ENCODE results near the gene LTB. TPM values are rescaled to one million over a fixed set of nuclear protein-coding genes. Genes with fewer than 3 reads are reported as not detected.
"Not testable (repeated sequence)": the region's sequence is repeated elsewhere in the genome, so short reads cannot be mapped to it uniquely, and the experiment has no call there.

Gene LTB
- total and polyA plus RNA-seq, 2 donors: 1.4 to 2.1 TPM

DNA sequence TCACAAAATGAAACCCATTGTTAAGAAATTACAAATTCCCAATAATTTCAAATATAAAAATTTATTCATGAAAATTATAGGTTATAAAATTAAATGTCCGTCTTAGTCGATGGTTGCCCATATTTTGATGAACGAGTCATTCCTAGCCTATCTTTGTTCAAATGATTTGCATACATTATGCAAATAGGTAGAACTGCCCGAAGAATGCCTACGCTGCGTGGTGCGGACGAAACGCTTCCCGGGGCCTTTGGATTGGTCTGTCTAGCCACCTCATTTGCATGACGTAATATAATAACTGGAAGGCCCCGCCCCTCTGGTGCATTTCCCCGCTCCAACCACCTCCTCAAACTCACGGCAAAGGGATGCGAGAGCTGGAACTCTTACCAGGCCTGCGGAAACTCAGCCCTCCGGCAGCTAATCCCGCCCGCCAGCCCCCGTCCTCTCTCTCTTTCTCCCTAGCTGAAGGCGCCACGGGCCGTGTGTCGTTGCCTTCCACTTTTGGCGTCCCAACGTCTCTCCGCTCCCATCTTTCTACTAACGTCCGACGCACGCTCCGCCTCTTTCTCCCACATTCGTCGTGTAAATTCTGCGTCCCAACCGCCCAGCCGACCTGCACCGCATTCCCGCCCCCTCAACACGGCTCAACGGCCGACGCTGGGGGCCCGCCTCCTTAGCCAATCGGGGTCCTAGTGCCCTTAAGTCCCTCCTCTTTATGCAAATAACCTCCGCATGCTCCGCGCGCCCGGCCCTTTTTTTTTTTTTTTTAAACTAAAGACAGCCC, 37.8 kb upstream of the LTB start:
- peak overlapping the region; percentile 55 for H3K4me3 ChIP-seq (ENCODE audit: low read depth, low read length)
- WGBS: under 1% methylated on average over 50 of the region's 50 CpGs
- H3K4me1 ChIP-seq (ENCODE audit: insufficient read depth): no peaks in the 10 kb centered on the region
- peak; percentile 98 for DNase-seq (ENCODE audit: extremely low spot score)
- peaks cover 3% of the 10 kb centered on the region for H3K36me3 ChIP-seq (ENCODE audit: insufficient read depth)
- H3K27ac ChIP-seq (ENCODE audit: low read depth): peak overlapping the region; percentile 98

GRCh38 chr6:31617010-31617409, 34.8 kb upstream of the LTB start:
- peaks cover 1% of the 10 kb centered on the region for H3K4me1 ChIP-seq (ENCODE audit: insufficient read depth)
- no peaks in the 10 kb centered on the region for H3K36me3 ChIP-seq (ENCODE audit: insufficient read depth)
- H3K4me3 ChIP-seq (ENCODE audit: low read depth, low read length): no peak overlapping the region
- no peak for DNase-seq (ENCODE audit: extremely low spot score)
- no peak overlapping the region for H3K27ac ChIP-seq (ENCODE audit: low read depth)
- 85% methylated on average over 2 of the region's 2 CpGs for WGBS

DNA sequence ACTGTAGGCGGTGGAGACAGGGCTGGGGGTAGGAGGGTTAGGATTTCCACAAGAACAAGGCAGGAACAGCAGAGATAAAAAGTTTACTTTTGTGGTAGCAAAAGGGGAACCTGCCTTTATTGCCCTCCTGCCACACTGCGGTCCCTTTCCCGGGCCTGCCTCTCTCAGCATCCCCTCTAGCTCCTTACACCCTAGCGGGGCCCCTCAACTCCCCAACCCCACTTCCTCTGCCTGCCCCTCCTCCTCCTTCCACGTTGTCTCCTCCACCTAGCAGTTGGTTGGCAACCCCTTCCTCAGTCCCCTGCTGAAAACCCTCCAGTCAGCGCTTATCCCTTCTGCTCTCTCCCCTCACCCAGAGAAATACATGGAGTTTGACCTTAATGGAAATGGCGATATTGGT, 33.5 kb upstream of the LTB start:
- Histone ChIP-seq H3K27ac (ENCODE audit: low read depth) (no peak overlapping the region), H3K4me1 (ENCODE audit: insufficient read depth) (peaks cover 1% of the 10 kb centered on the region), H3K4me3 (ENCODE audit: low read depth, low read length) (no peak overlapping the region), H3K36me3 (ENCODE audit: insufficient read depth) (no peaks in the 10 kb centered on the region)
- 44% methylated on average over 7 of the region's 7 CpGs for WGBS
- no peak for DNase-seq (ENCODE audit: extremely low spot score)

GRCh38 chr6:31614684-31615578, 32.7 kb upstream of the LTB start, which contains the start of gene AIF1:
TSS of gene AIF1 (plus strand) at chr6:31615234. CDS start at chr6:31615330, 96 bp downstream.
- WGBS: 63% methylated on average over 6 of the region's 6 CpGs
- Histone ChIP-seq H3K36me3 (ENCODE audit: insufficient read depth) (no peaks in the 10 kb centered on the region), H3K4me1 (ENCODE audit: insufficient read depth) (peaks cover 1% of the 10 kb centered on the region), H3K4me3 (ENCODE audit: low read depth, low read length) (no peak within 1 kb of the TSS), H3K27ac (ENCODE audit: low read depth) (no peak within 1 kb of the TSS)
- no peak for DNase-seq (ENCODE audit: extremely low spot score)

DNA sequence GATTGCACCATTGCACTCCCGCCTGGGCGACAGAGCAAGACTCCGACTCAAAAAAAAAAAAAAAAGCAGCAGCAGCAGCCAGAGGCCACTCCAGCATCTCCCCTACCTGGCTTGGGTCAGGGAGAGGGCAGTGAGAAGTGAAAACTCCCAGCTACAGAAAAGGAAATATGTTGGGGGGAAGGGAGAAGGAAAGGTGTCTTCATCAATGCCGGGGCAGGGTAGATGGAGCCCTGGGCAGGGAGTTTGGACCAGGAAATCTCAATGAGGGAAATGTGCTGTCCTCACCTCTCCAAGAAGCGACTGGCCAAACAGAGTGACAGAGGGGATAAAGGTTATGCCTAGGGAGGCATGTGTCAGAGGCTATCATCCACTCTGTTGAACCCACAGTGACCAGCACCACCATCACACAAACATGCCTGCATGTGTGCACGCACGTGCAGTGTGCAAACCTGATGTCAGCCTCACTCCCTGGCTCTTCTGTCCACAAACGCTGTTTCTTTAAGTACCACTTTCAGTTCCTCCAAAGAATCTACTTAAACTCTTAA, 31.9 kb upstream of the LTB start:
- no peak for DNase-seq (ENCODE audit: extremely low spot score)
- Histone ChIP-seq H3K4me3 (ENCODE audit: low read depth, low read length) (no peak overlapping the region), H3K36me3 (ENCODE audit: insufficient read depth) (no peaks in the 10 kb centered on the region), H3K4me1 (ENCODE audit: insufficient read depth) (peaks cover 1% of the 10 kb centered on the region), H3K27ac (ENCODE audit: low read depth) (no peak overlapping the region)
- 69% methylated on average over 8 of the region's 8 CpGs for WGBS

GRCh38 chr6:31610968-31611367, 28.7 kb upstream of the LTB start:
- no peak overlapping the region for H3K27ac ChIP-seq (ENCODE audit: low read depth)
- DNase-seq (ENCODE audit: extremely low spot score): no peak
- 83% methylated on average over 4 of the region's 4 CpGs for WGBS
- H3K4me3 ChIP-seq (ENCODE audit: low read depth, low read length): no peak overlapping the region
- peaks cover 1% of the 10 kb centered on the region for H3K4me1 ChIP-seq (ENCODE audit: insufficient read depth)
- no peaks in the 10 kb centered on the region for H3K36me3 ChIP-seq (ENCODE audit: insufficient read depth)

GRCh38 chr6:31609519-31610406, 27.5 kb upstream of the LTB start:
- Histone ChIP-seq H3K27ac (ENCODE audit: low read depth) (no peak overlapping the region), H3K4me1 (ENCODE audit: insufficient read depth) (peaks cover 1% of the 10 kb centered on the region), H3K36me3 (ENCODE audit: insufficient read depth) (no peaks in the 10 kb centered on the region), H3K4me3 (ENCODE audit: low read depth, low read length) (no peak overlapping the region)
- 42% methylated on average over 8 of the region's 8 CpGs for WGBS
- no peak for DNase-seq (ENCODE audit: extremely low spot score)

DNA sequence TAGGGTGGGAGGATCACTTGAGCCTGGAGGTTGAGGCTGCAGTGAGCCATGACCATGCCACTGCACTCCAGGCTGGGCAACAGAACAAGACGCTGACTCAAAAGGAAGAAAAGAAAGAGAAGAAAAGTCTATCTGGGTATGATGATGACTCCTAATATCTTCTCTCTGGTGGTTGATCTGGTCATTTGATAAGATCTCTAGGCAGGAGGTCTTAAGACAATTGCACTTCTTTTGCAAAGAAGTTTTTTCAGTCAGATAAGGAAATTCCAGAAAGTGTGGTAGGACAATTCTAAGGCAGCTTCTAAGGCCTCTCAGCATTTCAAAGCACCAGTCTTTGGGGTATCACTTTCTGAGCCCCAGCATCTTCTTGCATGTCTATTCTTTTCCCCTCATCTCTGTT, 25.1 kb upstream of the LTB start:
- Histone ChIP-seq H3K27ac (ENCODE audit: low read depth) (no peak overlapping the region), H3K36me3 (ENCODE audit: insufficient read depth) (no peaks in the 10 kb centered on the region), H3K4me3 (ENCODE audit: low read depth, low read length) (no peak overlapping the region), H3K4me1 (ENCODE audit: insufficient read depth) (no peaks in the 10 kb centered on the region)
- 86% methylated on average over 1 of the region's 1 CpG for WGBS
- DNase-seq (ENCODE audit: extremely low spot score): no peak

GRCh38 chr6:31597006-31597405, 14.8 kb upstream of the LTB start:
- 33% methylated on average over 2 of the region's 2 CpGs for WGBS
- Histone ChIP-seq H3K36me3 (ENCODE audit: insufficient read depth) (no peaks in the 10 kb centered on the region), H3K4me3 (ENCODE audit: low read depth, low read length) (no peak overlapping the region), H3K4me1 (ENCODE audit: insufficient read depth) (no peaks in the 10 kb centered on the region), H3K27ac (ENCODE audit: low read depth) (no peak overlapping the region)
- DNase-seq (ENCODE audit: extremely low spot score): no peak

DNA sequence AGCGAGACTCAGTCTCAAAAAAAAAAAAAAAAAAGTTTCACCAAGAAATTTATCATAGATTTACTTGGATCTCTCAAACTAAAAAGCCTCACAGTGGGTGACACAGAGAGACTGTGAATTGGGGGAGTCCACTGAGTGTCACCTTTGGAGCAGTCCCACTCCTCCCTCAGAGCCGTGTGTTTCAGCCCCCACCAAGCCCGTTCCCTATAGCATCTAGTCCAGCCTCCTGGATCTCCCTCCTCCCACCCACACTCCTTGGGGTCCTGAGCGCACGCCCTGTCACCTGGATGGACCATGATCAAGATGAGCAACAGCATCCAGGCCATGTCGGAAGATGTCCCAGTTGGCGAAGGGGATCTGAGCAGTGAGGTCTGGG, 10.2 kb upstream of the LTB start:
- DNase-seq (ENCODE audit: extremely low spot score): no peak
- 88% methylated on average over 7 of the region's 7 CpGs for WGBS
- H3K4me1 ChIP-seq (ENCODE audit: insufficient read depth): no peaks in the 10 kb centered on the region
- H3K4me3 ChIP-seq (ENCODE audit: low read depth, low read length): no peak overlapping the region
- no peak overlapping the region for H3K27ac ChIP-seq (ENCODE audit: low read depth)
- no peaks in the 10 kb centered on the region for H3K36me3 ChIP-seq (ENCODE audit: insufficient read depth)

DNA sequence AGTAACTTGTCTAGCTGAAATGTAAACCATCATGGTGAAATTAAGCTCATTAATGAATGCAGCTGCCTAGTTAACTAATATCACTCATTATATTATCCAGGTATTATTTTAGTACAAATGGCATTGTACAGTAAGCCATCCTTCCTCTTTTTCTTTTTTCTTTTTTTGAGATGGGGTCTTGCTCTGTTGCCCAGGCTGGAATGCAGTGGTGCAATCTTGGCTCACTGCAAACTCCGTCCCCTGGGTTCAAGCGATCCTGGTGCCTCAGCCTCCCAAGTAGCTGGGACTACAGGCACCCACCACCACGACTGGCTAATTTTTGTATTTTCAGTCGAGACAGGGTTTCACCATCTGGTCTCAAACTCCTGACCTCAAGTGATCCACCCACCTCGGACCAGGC, 8.5 kb upstream of the LTB start:
- H3K36me3 ChIP-seq (ENCODE audit: insufficient read depth); H3K4me1 ChIP-seq (ENCODE audit: insufficient read depth); DNase-seq (ENCODE audit: extremely low spot score); H3K27ac ChIP-seq (ENCODE audit: low read depth); H3K4me3 ChIP-seq (ENCODE audit: low read depth, low read length): not testable (repeated sequence)
- 74% methylated on average over 5 of the region's 5 CpGs for whole genome bisulfite sequencing

DNA sequence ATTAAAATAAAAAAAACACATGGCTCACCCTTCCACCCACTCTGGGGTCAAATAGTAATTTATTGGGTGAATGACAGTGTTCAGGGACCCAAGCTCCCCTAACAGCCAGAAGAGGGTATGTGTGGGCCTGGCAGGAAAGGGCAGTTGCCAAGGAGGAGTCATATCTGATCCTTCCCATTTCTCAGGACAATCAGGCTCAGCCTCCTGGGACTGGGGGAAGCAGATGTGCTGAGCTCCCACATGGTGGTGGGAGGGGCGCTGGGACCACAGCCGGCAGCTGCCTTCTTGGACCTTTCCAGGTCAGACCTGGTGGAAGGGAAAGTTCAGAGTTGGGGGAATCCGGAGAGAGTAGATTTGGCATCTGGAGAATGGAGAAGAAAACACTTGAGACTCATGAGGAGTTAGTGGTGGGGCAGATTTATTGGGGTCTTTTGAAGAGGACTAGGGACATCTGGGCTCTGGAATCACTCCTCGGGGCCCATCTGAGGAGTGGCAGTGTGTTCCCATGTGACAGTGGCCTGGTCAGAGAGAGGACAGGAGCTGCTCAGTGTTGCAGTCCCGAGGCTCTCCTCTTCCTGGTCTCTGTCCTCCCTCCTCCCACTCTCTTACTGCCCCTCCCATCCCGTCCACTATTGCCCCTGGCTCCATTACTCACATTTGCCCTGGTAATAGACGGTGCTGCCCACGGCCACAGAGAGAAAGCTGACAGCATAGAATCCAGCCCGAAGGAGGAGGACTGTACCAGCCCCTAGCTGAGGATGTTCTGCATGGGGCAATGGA, 6.8 kb upstream of the LTB start:
- Histone ChIP-seq H3K4me1 (ENCODE audit: insufficient read depth) (no peaks in the 10 kb centered on the region), H3K27ac (ENCODE audit: low read depth) (no peak overlapping the region), H3K4me3 (ENCODE audit: low read depth, low read length) (no peak overlapping the region), H3K36me3 (ENCODE audit: insufficient read depth) (no peaks in the 10 kb centered on the region)
- WGBS: 44% methylated on average over 9 of the region's 9 CpGs
- DNase-seq (ENCODE audit: extremely low spot score): no peak

All from urinary bladder (tissue), 4 donors.